Posterior vena cava (tissue), 2 donors: Measurements from ENCODE around the gene OR51E2. TPM values are rescaled to one million over a fixed set of nuclear protein-coding genes. Genes with fewer than 3 reads are reported as not detected.

Source experiments
- total RNA-seq, 2 donors: library from RNA; stranded (reverse); fragmentation: NEBNext Ultra II Directional; extraction: Animal tissue kit (Norgen Biotek cat#: 25700); gene quantifications; one replicate each; pipeline ENCODE4 v1.2.1, GENCODE V29; 2021
- donor health status: DM: yes; HTN: yes; CAD: no.
- donor health status: DM: yes; HTN: yes; CAD: no.

OR51E2 gene
- total RNA-seq, 2 donors from 2014 or later, result 0.23 to 0.57 TPM

Other genes starting within 250 kb of the OR51E2 start
- gene OR52K2, start 248.6 kb downstream of the OR51E2 start, total RNA-seq, result not detected
- gene OR52K1, start 215.2 kb downstream of the OR51E2 start, total RNA-seq, result not detected
- gene OR52M1, start 152.7 kb downstream of the OR51E2 start, total RNA-seq, result not detected
- not detected for gene OR52I2, start 116.1 kb downstream of the OR51E2 start, total RNA-seq
- not detected for gene OR52I1, start 103.8 kb downstream of the OR51E2 start, total RNA-seq
- 1 to 10 TPM; 6.2 to 6.3 TPM for gene TRIM68, start 89.6 kb downstream of the OR51E2 start, total RNA-seq
- not detected for gene OR51D1, start 60.4 kb downstream of the OR51E2 start, total RNA-seq
- 1 to 10 TPM in 1 of 2 donors, under 1 TPM in 1; 0.67 to 1.0 TPM for gene OR51E1, start 53.9 kb downstream of the OR51E2 start, total RNA-seq
- not detected for gene MMP26, start 6.9 kb upstream of the OR51E2 start, total RNA-seq
- gene OR51F1, start 72.1 kb upstream of the OR51E2 start, total RNA-seq, result not detected
- gene OR52R1, start 106.5 kb upstream of the OR51E2 start, total RNA-seq, result not detected
- not detected for gene OR51F2, start 123.5 kb upstream of the OR51E2 start, total RNA-seq
- gene OR51S1, start 151.4 kb upstream of the OR51E2 start, total RNA-seq, result not detected
- gene OR51T1, start 184.0 kb upstream of the OR51E2 start, total RNA-seq, result not detected
- not detected for gene OR51A7, start 205.9 kb upstream of the OR51E2 start, total RNA-seq
- not detected for gene OR51G2, start 221.5 kb upstream of the OR51E2 start, total RNA-seq
- not detected for gene OR51G1, start 226.5 kb upstream of the OR51E2 start, total RNA-seq
- not detected for gene OR51A4, start 249.8 kb upstream of the OR51E2 start, total RNA-seq